Brain microvascular endothelial cell (primary cell): ENCODE results near the gene U2SURP.
A peak's percentile ranks its signal among the peaks of the same experiment; 100 is the strongest.

Source experiments
- DNase-seq: peaks from one replicate; pipeline ENCODE4 v3.0.0-alpha.2; 2020
- H3K27ac ChIP-seq: fragments of 250-450 bp; sonication (Bioruptor Pico); 2 replicates; pipeline ENCODE4 v1.5.1; 2020; ENCODE audit warnings: mild to moderate bottlenecking, moderate library complexity
- H3K27me3 ChIP-seq: fragments of 250-450 bp; sonication (Bioruptor Pico); replicated peaks from 2 replicates; pipeline ENCODE4 v1.5.1; 2020; ENCODE audit warnings: mild to moderate bottlenecking
- H3K36me3 ChIP-seq: fragments of 250-450 bp; sonication (Bioruptor Pico); replicated peaks from 2 replicates; pipeline ENCODE4 v1.5.1; 2020; ENCODE audit warnings: mild to moderate bottlenecking
- H3K4me3 ChIP-seq: 2 replicates; pipeline ENCODE4 v1.5.1; 2011; ENCODE audit warnings: low read depth, mild to moderate bottlenecking, control low read depth, low read length, moderate library complexity
- in situ Hi-C: cut with HindIII; loops from 2 replicates; pipeline ENCODE4 v1.10.0; 2017; ENCODE audit warnings: low sequenced_read_pairs, low pct_ligation_motif_present
- TF ChIP-seq, protein P1 (sequence below): IDR thresholded peaks from 2 replicates; pipeline ENCODE4 v1.5.1; 2011; ENCODE audit warnings: low read depth, mild to moderate bottlenecking, moderate library complexity, low read length, control low read depth, inconsistent platforms; ENCODE audit errors: missing control alignments

Gene U2SURP

DNA sequence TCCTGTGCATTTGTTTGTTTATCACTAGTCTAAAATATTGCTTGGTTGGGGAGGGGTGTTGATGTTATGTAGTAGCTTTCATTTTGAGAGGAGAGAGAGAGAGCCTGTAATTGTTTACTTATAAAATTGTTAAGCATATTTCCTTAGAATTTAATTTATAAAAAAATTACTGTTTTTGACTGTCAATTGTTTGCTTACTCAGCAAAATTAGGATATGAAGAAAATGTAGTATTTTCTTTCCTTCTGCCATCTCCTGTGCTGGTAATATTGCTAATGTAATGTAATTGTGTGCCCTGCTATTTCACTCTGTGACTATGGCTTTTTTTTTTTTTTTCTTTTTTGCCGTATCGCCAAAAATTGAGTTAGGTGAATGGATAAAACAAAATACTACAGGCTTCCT is 3.5 kb downstream of the U2SURP start:
- no peak overlapping the region for H3K27ac ChIP-seq
- DNase-seq: no peak
- TF ChIP-seq, protein P1, sequence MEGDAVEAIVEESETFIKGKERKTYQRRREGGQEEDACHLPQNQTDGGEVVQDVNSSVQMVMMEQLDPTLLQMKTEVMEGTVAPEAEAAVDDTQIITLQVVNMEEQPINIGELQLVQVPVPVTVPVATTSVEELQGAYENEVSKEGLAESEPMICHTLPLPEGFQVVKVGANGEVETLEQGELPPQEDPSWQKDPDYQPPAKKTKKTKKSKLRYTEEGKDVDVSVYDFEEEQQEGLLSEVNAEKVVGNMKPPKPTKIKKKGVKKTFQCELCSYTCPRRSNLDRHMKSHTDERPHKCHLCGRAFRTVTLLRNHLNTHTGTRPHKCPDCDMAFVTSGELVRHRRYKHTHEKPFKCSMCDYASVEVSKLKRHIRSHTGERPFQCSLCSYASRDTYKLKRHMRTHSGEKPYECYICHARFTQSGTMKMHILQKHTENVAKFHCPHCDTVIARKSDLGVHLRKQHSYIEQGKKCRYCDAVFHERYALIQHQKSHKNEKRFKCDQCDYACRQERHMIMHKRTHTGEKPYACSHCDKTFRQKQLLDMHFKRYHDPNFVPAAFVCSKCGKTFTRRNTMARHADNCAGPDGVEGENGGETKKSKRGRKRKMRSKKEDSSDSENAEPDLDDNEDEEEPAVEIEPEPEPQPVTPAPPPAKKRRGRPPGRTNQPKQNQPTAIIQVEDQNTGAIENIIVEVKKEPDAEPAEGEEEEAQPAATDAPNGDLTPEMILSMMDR: no peak
- in situ Hi-C loops: loop anchor here (25.0 kb wide), 1 partner anchor 418 kb away; the partner anchor contains the start of genes ATR and PLS1
- no peaks in the 10 kb centered on the region for H3K36me3 ChIP-seq
- H3K27me3 ChIP-seq: no peaks in the 10 kb centered on the region
- no peak overlapping the region for H3K4me3 ChIP-seq

DNA sequence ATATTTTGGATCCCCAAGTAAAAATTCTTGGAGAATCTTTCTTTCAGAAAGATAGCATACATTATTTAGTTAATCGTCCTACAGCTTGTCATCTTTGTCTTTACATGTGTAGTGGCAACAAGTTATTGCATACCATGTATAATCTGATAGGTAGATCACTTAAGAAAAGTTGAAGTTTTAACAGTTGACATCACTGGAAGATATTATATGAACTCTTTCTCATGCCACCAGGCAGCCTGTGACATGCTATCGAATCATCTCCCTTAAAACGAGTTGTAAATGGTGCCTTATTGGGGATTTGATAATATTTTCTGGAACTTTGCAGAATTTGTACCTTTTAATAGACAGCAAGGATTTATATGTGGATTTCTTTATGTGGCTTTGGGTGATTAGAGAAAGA is 8.7 kb downstream of the U2SURP start:
- H3K36me3 ChIP-seq: no peaks in the 10 kb centered on the region
- no peak overlapping the region for H3K27ac ChIP-seq
- DNase-seq: no peak
- in situ Hi-C loops: loop anchor here (25.0 kb wide), 1 partner anchor 423 kb away; the partner anchor contains the start of genes ATR and PLS1
- no peak overlapping the region for H3K4me3 ChIP-seq
- no peaks in the 10 kb centered on the region for H3K27me3 ChIP-seq
- TF ChIP-seq, protein P1: no peak

DNA sequence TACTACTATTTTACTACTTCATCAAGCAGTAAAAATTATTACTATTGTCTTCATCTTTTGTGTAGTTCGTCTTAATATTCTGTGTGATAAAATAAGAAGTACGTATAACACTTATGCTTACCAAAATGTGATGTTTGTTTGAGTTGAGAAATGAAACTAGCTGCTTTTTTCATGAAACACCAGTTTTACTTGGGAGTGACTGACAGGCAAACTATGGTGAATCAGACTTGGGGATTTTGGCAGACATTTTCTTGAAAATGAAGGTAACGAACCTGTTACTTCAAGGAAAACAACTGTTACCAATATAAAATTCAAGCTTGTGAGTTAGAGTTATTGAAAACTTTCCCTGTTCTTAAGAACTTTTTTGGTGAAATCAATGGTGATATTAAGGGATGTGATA is 10.3 kb downstream of the U2SURP start:
- H3K36me3 ChIP-seq: no peaks in the 10 kb centered on the region
- H3K4me3 ChIP-seq: no peak overlapping the region
- H3K27ac ChIP-seq: no peak overlapping the region
- H3K27me3 ChIP-seq: no peaks in the 10 kb centered on the region
- DNase-seq: no peak
- in situ Hi-C loops: loop anchor here (25.0 kb wide), 1 partner anchor 424 kb away; the partner anchor contains the start of genes ATR and PLS1
- TF ChIP-seq, protein P1: no peak

DNA sequence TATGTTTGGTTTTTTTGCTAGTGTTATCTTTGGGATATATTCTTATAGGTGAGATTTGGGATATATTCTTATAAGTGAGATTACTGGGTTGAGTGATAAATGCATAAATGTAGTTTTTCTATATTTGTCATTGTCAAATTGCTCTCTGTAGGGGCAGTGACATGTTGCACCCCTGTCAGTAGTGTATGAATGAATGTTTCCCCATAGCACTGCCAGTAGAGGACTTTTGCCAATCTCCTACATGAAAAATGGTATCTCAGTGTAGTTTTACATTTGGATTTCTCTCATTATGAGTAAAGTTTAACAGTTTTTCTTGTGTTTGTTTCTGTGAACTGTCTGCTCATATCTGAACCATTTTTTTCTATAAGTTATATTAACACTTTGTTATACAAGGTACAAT is 13.6 kb downstream of the U2SURP start:
- in situ Hi-C loops: loop anchor here (25.0 kb wide), 1 partner anchor 428 kb away; the partner anchor contains the start of genes ATR and PLS1
- H3K27ac ChIP-seq: no peak overlapping the region
- H3K27me3 ChIP-seq: no peaks in the 10 kb centered on the region
- TF ChIP-seq, protein P1: no peak
- DNase-seq: no peak
- H3K36me3 ChIP-seq: peaks cover 12% of the 10 kb centered on the region
- H3K4me3 ChIP-seq: no peak overlapping the region

DNA sequence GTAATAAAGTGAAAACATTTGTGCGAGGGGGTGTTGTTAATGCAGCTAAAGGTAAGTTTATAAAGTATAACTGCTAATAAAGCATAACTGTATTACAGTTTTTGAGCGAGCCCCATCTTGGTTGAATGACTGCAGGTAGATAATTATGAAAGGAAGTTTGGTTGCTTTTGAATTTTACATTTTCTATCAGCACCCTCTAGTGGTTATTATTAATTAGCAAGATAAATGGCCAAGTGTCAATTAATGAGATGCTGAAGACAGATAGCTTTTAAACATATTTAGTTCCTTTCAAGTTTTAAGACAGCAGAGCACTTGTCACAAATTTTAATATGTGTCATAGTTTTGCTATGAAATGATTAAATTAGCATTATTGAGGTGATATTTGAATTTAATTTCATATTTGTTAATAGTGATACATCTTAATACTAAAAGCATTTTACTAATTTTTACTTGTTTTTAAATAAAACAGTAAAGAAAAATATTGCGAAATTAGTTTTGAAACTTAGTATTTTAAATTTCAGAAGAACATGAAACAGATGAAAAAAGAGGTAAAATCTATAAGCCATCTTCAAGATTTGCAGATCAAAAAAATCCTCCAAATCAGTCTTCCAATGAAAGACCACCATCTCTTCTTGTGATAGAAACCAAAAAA is 15.1 kb downstream of the U2SURP start:
- in situ Hi-C loops: loop anchor here (25.0 kb wide), 1 partner anchor 429 kb away; the partner anchor contains the start of genes ATR and PLS1
- TF ChIP-seq, protein P1: peak; percentile 35
- Histone ChIP-seq H3K27ac (no peak overlapping the region), H3K36me3 (peaks cover 25% of the 10 kb centered on the region), H3K27me3 (no peaks in the 10 kb centered on the region), H3K4me3 (no peak overlapping the region)
- no peak for DNase-seq
